ENCODE data around the gene WASHC4. TPM values are rescaled to one million over a fixed set of nuclear protein-coding genes. Genes with fewer than 3 reads are reported as not detected.

The WASHC4 gene
- polyA plus RNA-seq, 1 of the 3 experiments (the other 2 are of a cell fraction) = 11.2 TPM

DNA sequence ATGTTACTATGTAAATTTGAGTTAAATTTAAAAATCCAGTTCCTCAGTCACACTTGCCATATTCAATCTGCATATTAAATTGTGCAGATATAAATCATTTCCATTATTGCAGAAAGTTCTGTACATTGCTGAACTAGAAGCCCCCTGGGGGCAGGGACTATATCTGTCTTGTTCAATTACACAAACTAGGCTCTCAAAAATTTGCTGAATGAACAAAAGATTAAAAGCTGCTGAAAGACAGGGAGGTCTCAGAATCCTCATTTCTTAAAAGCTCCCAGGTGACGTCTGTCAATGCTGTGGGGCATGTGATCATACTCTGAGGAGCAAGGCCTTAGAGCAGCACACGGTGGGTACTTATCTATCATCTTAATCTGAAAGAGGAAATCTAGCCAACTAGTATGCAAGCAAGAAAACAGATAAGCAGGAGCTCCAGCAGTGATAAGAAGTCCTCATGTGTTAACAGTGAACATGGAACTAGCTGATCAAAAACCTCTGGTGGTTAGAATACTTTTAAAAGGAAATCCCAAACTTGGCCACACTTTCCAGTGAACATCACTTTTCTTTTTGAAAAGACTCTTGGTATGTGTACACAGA lies 68.0 kb downstream of the WASHC4 start:
- no peak for DNase-seq
- Histone ChIP-seq H3K9me3 (no peaks in the 10 kb centered on the region), H3K4me2 (no peak overlapping the region), H3K4me3 (ENCODE audit: low read depth in 2 of 2, low read length in 1 of 2) (no peak overlapping the region), H3K4me1 (ENCODE audit: control insufficient read depth in 1 of 2, insufficient read depth in 2 of 2, low read depth in 1 of 2, low read length in 1 of 2) (no peaks in the 10 kb centered on the region), H2AFZ (ENCODE audit: low read depth) (no peak overlapping the region), H3K9ac (no peak overlapping the region), H3K79me2 (ENCODE audit: insufficient read depth) (peaks cover under 1% of the 10 kb centered on the region; the same call in 1 of the 2 replicates), H3K9me2 (no peaks in the 10 kb centered on the region), H3K27me3 (ENCODE audit: insufficient read depth) (no peaks in the 10 kb centered on the region), H3K36me3 (replicated peaks in 1 of 2; ENCODE audit: control insufficient read depth in 1 of 2, insufficient read depth in 2 of 2, low read length in 1 of 2) (peaks cover 66 to 67% of the 10 kb centered on the region in 2 experiments), H4K20me1 (ENCODE audit: insufficient read depth) (no peaks in the 10 kb centered on the region), H3K27ac (ENCODE audit: low read depth in 2 of 2, low read length in 1 of 2) (no peak overlapping the region), H3F3A (replicated peaks; ENCODE audit: insufficient read depth) (peaks cover 74% of the 10 kb centered on the region)
- ChIA-PET CTCF (no interaction called here), POLR2A (no interaction called here)
- 81% methylated on average over 2 of the region's 2 CpGs for WGBS (ENCODE audit: low lambda C conversion rate)
- TF ChIP-seq, protein P1, sequence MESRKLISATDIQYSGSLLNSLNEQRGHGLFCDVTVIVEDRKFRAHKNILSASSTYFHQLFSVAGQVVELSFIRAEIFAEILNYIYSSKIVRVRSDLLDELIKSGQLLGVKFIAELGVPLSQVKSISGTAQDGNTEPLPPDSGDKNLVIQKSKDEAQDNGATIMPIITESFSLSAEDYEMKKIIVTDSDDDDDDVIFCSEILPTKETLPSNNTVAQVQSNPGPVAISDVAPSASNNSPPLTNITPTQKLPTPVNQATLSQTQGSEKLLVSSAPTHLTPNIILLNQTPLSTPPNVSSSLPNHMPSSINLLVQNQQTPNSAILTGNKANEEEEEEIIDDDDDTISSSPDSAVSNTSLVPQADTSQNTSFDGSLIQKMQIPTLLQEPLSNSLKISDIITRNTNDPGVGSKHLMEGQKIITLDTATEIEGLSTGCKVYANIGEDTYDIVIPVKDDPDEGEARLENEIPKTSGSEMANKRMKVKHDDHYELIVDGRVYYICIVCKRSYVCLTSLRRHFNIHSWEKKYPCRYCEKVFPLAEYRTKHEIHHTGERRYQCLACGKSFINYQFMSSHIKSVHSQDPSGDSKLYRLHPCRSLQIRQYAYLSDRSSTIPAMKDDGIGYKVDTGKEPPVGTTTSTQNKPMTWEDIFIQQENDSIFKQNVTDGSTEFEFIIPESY (IDR thresholded peaks at IDR 0.05; ENCODE audit: borderline replicate concordance, low read depth) = no peak
- TF ChIP-seq NRF1 (IDR thresholded peaks at IDR 0.05; ENCODE audit: low read depth, low read length) (no peak), JUND (IDR thresholded peaks at IDR 0.05) (no peak), EP300 (IDR thresholded peaks at IDR 0.05; ENCODE audit: borderline replicate concordance in 1 of 2, low read depth in 1 of 2, low read length in 1 of 2) (no peak), RXRA (IDR thresholded peaks at IDR 0.05; ENCODE audit: borderline replicate concordance, low read depth) (no peak), MEF2A (IDR thresholded peaks at IDR 0.05; ENCODE audit: borderline replicate concordance, low read depth) (no peak), SIN3A (IDR thresholded peaks at IDR 0.05; ENCODE audit: borderline replicate concordance, low read depth, low read length) (no peak), FOXJ3 (CRISPR knock-in tag; IDR thresholded peaks at IDR 0.05) (no peak), TCF12 (IDR thresholded peaks at IDR 0.05) (no peak)
- TF ChIP-seq, protein P2, sequence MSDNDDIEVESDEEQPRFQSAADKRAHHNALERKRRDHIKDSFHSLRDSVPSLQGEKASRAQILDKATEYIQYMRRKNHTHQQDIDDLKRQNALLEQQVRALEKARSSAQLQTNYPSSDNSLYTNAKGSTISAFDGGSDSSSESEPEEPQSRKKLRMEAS (IDR thresholded peaks at IDR 0.05; ENCODE audit: low read depth) = no peak
- TF ChIP-seq, protein P3, sequence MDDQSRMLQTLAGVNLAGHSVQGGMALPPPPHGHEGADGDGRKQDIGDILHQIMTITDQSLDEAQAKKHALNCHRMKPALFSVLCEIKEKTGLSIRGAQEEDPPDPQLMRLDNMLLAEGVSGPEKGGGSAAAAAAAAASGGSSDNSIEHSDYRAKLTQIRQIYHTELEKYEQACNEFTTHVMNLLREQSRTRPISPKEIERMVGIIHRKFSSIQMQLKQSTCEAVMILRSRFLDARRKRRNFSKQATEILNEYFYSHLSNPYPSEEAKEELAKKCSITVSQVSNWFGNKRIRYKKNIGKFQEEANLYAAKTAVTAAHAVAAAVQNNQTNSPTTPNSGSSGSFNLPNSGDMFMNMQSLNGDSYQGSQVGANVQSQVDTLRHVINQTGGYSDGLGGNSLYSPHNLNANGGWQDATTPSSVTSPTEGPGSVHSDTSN (IDR thresholded peaks at IDR 0.05) = no peak
- TF ChIP-seq, protein P4, sequence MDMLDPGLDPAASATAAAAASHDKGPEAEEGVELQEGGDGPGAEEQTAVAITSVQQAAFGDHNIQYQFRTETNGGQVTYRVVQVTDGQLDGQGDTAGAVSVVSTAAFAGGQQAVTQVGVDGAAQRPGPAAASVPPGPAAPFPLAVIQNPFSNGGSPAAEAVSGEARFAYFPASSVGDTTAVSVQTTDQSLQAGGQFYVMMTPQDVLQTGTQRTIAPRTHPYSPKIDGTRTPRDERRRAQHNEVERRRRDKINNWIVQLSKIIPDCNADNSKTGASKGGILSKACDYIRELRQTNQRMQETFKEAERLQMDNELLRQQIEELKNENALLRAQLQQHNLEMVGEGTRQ (IDR thresholded peaks at IDR 0.05; ENCODE audit: borderline replicate concordance, low read depth, low read length) = no peak

DNA sequence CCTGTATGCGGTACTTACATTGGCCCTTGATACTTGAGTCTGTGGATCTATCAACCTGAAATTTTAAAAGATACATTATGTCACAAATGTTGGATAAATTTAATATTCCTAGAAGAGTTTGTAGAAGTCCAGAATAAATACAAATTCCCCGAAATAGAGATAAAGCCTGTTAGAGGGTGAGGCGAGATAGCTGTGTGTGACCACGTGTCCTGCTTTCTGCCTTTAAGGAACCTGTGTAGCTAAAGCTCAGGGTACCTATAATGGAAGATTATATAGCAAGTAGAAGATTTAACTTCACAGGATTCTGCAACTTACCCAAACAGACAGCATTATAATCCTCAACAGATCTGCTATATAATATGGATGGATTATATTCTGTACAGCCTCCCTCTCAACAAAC lies 69.7 kb downstream of the WASHC4 start:
- ChIA-PET CTCF (no interaction called here), POLR2A (no interaction called here)
- TF ChIP-seq, protein P2 (IDR thresholded peaks at IDR 0.05; ENCODE audit: low read depth) = no peak
- TF ChIP-seq POLR2AphosphoS5 (IDR thresholded peaks at IDR 0.05; ENCODE audit: low read depth, low read length) (no peak), ELF1 (IDR thresholded peaks at IDR 0.05) (no peak), RXRA (IDR thresholded peaks at IDR 0.05; ENCODE audit: borderline replicate concordance, low read depth) (no peak), TCF12 (IDR thresholded peaks at IDR 0.05) (no peak), SMC3 (IDR thresholded peaks at IDR 0.05; ENCODE audit: low read depth, low read length) (no peak), GATA2 (CRISPR knock-in tag; IDR thresholded peaks at IDR 0.05) (no peak), GABPA (IDR thresholded peaks at IDR 0.05; ENCODE audit: low read depth) (no peak), EZH2phosphoT487 (IDR thresholded peaks at IDR 0.05; ENCODE audit: borderline replicate concordance, low read depth) (no peak)
- TF ChIP-seq, protein P5, sequence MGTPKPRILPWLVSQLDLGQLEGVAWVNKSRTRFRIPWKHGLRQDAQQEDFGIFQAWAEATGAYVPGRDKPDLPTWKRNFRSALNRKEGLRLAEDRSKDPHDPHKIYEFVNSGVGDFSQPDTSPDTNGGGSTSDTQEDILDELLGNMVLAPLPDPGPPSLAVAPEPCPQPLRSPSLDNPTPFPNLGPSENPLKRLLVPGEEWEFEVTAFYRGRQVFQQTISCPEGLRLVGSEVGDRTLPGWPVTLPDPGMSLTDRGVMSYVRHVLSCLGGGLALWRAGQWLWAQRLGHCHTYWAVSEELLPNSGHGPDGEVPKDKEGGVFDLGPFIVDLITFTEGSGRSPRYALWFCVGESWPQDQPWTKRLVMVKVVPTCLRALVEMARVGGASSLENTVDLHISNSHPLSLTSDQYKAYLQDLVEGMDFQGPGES (IDR thresholded peaks at IDR 0.05; ENCODE audit: low read depth, low read length) = no peak
- TF ChIP-seq, protein P3 (IDR thresholded peaks at IDR 0.05) = no peak
- TF ChIP-seq, protein P6, sequence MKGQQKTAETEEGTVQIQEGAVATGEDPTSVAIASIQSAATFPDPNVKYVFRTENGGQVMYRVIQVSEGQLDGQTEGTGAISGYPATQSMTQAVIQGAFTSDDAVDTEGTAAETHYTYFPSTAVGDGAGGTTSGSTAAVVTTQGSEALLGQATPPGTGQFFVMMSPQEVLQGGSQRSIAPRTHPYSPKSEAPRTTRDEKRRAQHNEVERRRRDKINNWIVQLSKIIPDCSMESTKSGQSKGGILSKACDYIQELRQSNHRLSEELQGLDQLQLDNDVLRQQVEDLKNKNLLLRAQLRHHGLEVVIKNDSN (IDR thresholded peaks at IDR 0.05; ENCODE audit: borderline replicate concordance, low read depth) = no peak

More for the DNA sequence above, 69.7 kb downstream of the WASHC4 start:
- Histone ChIP-seq H3K4me3 (ENCODE audit: low read depth in 2 of 2, low read length in 1 of 2) (no peak overlapping the region), H3K9me2 (no peaks in the 10 kb centered on the region), H2AFZ (ENCODE audit: low read depth) (no peak overlapping the region), H3K36me3 (replicated peaks in 1 of 2; ENCODE audit: control insufficient read depth in 1 of 2, insufficient read depth in 2 of 2, low read length in 1 of 2) (peaks cover 53 to 75% of the 10 kb centered on the region in 2 experiments), H4K20me1 (ENCODE audit: insufficient read depth) (no peaks in the 10 kb centered on the region), H3K27me3 (ENCODE audit: insufficient read depth) (no peaks in the 10 kb centered on the region), H3K9me3 (no peaks in the 10 kb centered on the region), H3K9ac (no peak overlapping the region), H3K4me2 (no peak overlapping the region), H3F3A (replicated peaks; ENCODE audit: insufficient read depth) (peaks cover 71% of the 10 kb centered on the region), H3K4me1 (ENCODE audit: control insufficient read depth in 1 of 2, insufficient read depth in 2 of 2, low read depth in 1 of 2, low read length in 1 of 2) (no peaks in the 10 kb centered on the region), H3K79me2 (ENCODE audit: insufficient read depth) (peaks cover 14% of the 10 kb centered on the region), H3K27ac (ENCODE audit: low read depth in 2 of 2, low read length in 1 of 2) (no peak overlapping the region)
- WGBS (ENCODE audit: low lambda C conversion rate) = 100% methylated on average over 4 of the region's 4 CpGs
- DNase-seq = no peak

Data from SK-N-SH (cell line).